CD14-positive monocyte (primary cell): ENCODE data around the gene EYA4. TPM values are rescaled to one million over a fixed set of nuclear protein-coding genes. Genes with fewer than 3 reads are reported as not detected.

Experiments
- DNase-seq, 3 donors: peaks; one replicate each; pipeline ENCODE4 v3.0.0-alpha.2; 2011 to 2022
- H2AFZ ChIP-seq: 2 replicates; pipeline ENCODE4 v1.6.0; 2012; ENCODE audit warnings: mild to moderate bottlenecking, low read depth, low read length, inconsistent platforms; ENCODE audit not compliant: insufficient read depth, poor library complexity, severe bottlenecking
- H3K27ac ChIP-seq, 2 donors: 1 replicate in 1 of 2; 2 replicates in 1 of 2; pipeline ENCODE4 v1.5.1; 2012 to 2013; ENCODE audit warnings: low read length in 2 of 2, control low read depth in 1 of 2, inconsistent platforms in 1 of 2, low read depth in 1 of 2, mild to moderate bottlenecking in 1 of 2
- H3K27me3 ChIP-seq, 2 donors: one replicate each; pipeline versions ENCODE4 v1.6.0 to v1.6.1; 2011 to 2013; ENCODE audit warnings: low read length in 2 of 2; ENCODE audit not compliant: control insufficient read depth in 2 of 2, insufficient read depth in 2 of 2
- H3K36me3 ChIP-seq, 2 donors: replicated peaks in 1 of 2; 1 replicate in 1 of 2; 2 replicates in 1 of 2; pipeline versions ENCODE4 v1.5.1 to v1.6.1; 2012 to 2013; ENCODE audit warnings: low read length in 2 of 2, control low read depth in 1 of 2, inconsistent platforms in 1 of 2, mild to moderate bottlenecking in 1 of 2; ENCODE audit not compliant: insufficient read depth in 2 of 2, control insufficient read depth in 1 of 2
- H3K4me1 ChIP-seq, 2 donors: 1 replicate in 1 of 2; 2 replicates in 1 of 2; pipeline versions ENCODE4 v1.5.1 to v1.6.1; 2012 to 2013; ENCODE audit warnings: low read length in 2 of 2, control low read depth in 1 of 2, inconsistent platforms in 1 of 2, mild to moderate bottlenecking in 1 of 2, moderate library complexity in 1 of 2; ENCODE audit not compliant: insufficient read depth in 2 of 2, control insufficient read depth in 1 of 2
- H3K4me2 ChIP-seq: replicated peaks from 2 replicates; pipeline ENCODE3; 2012; ENCODE audit warnings: low read length, moderate library complexity, mild to moderate bottlenecking; ENCODE audit not compliant: poor library complexity, severe bottlenecking; ENCODE audit errors: extremely low read depth
- H3K4me3 ChIP-seq, 3 experiments: fragments of 200-600 bp in 1 of 3; sonication (generic) in 1 of 3; replicated peaks in 1 of 3; 1 replicate in 2 of 3; 2 replicates in 1 of 3; pipeline ENCODE4 v1.5.1; 2011 to 2013; ENCODE audit warnings: low read length in 3 of 3, mild to moderate bottlenecking in 3 of 3, control low read depth in 2 of 3, low read depth in 2 of 3, inconsistent platforms in 1 of 3, moderate library complexity in 1 of 3
- H3K79me2 ChIP-seq: 2 replicates; pipeline ENCODE4 v1.6.0; 2012; ENCODE audit warnings: mild to moderate bottlenecking, control low read depth, inconsistent platforms, low read length, moderate library complexity; ENCODE audit not compliant: insufficient read depth
- H3K9ac ChIP-seq: 2 replicates; pipeline ENCODE4 v1.6.0; 2017; ENCODE audit warnings: low read length, mild to moderate bottlenecking; ENCODE audit not compliant: insufficient read depth, poor library complexity, severe bottlenecking
- H3K9me3 ChIP-seq, 2 donors: replicated peaks in 1 of 2; 1 replicate in 1 of 2; 2 replicates in 1 of 2; pipeline versions ENCODE4 v1.5.1 to v1.6.1; 2012 to 2013; ENCODE audit warnings: low read length in 2 of 2, control low read depth in 1 of 2; ENCODE audit not compliant: control insufficient read depth in 1 of 2, insufficient read depth in 1 of 2
- H4K20me1 ChIP-seq: 2 replicates; pipeline ENCODE4 v1.6.0; 2012; ENCODE audit warnings: mild to moderate bottlenecking, low read length, control low read depth, moderate library complexity; ENCODE audit not compliant: insufficient read depth
- H3K27ac Mint-ChIP-seq, 7 donors: one replicate each; pipeline ENCODE4 v1.8.0; 2020; ENCODE audit warnings: mild to moderate bottlenecking in 7 of 7, mixed read lengths in 7 of 7, moderate library complexity in 6 of 7, inconsistent platforms in 2 of 7
- H3K27me3 Mint-ChIP-seq, 3 donors: one replicate each; pipeline ENCODE4 v1.8.0; 2021 to 2022; ENCODE audit warnings: low read depth in 3 of 3, mild to moderate bottlenecking in 3 of 3, mixed read lengths in 3 of 3, moderate library complexity in 3 of 3, inconsistent platforms in 1 of 3
- H3K36me3 Mint-ChIP-seq, 2 donors: one replicate each; pipeline ENCODE4 v1.8.0; 2020; ENCODE audit warnings: mixed read lengths in 2 of 2, inconsistent platforms in 1 of 2, mild to moderate bottlenecking in 1 of 2
- H3K4me1 Mint-ChIP-seq: one replicate; pipeline ENCODE4 v1.8.0; 2020; ENCODE audit warnings: mild to moderate bottlenecking, mixed read lengths
- H3K4me3 Mint-ChIP-seq, 2 donors: one replicate each; pipeline ENCODE4 v1.8.0; 2020; ENCODE audit warnings: mild to moderate bottlenecking in 2 of 2, mixed read lengths in 2 of 2, moderate library complexity in 1 of 2
- H3K9me3 Mint-ChIP-seq, 7 donors: one replicate each; pipeline ENCODE4 v1.8.0; 2020 to 2022; ENCODE audit warnings: mixed read lengths in 7 of 7, mild to moderate bottlenecking in 6 of 7, moderate library complexity in 6 of 7, inconsistent platforms in 2 of 7
- CTCF ChIP-seq: fragments of 200-600 bp; IDR thresholded peaks from one replicate; pipeline ENCODE4 v1.8.0; 2022; ENCODE audit warnings: antibody characterized with exemption, mild to moderate bottlenecking
- WGBS: methylation state at CpG from one replicate; pipeline ENCODE4 v1.1.5; 2013; ENCODE audit warnings: missing lambda C conversion rate; ENCODE audit not compliant: insufficient coverage; 5-methylcytosine and 5-hydroxymethylcytosine counted together
- intact Hi-C, 2 donors: fragments of 100-400 bp; cut with micrococcal nuclease; formaldehyde crosslinking; loops; one replicate each; pipeline versions ENCODE4 v1.15.0 to v1.15.1; 2023
- polyA plus RNA-seq, 3 donors: library from polyadenylated mRNA; depleted of rRNA in 1 of 3; unstranded in 2 of 3; stranded (reverse) in 1 of 3; fragments of 300-500 nt in 2 of 3; fragments of >200 nt in 1 of 3; fragmentation: Illumina TruSeq in 2 of 3; gene quantifications; 1 replicate in 2 of 3; 2 replicates in 1 of 3; pipeline ENCODE4 v1.2.3, GENCODE V29; 2012 to 2021

The EYA4 gene
- polyA plus RNA-seq, 3 donors: not detected

GRCh38 chr6:133528566-133528965, 287.4 kb downstream of the EYA4 start:
- Histone ChIP-seq H2AFZ (no peak overlapping the region), H3K27me3 (no peaks in the 10 kb centered on the region), H3K4me2 (no peak overlapping the region), H3K4me3 (no peak overlapping the region), H3K9me3 (no peaks in the 10 kb centered on the region), H3K79me2 (no peaks in the 10 kb centered on the region), H3K27ac (no peak overlapping the region), H3K36me3 (no peaks in the 10 kb centered on the region), H3K4me1 (no peaks in the 10 kb centered on the region), H4K20me1 (no peaks in the 10 kb centered on the region), H3K9ac (no peak overlapping the region)
- no peak for TF ChIP-seq CTCF
- no peak overlapping the region for H3K27ac Mint-ChIP-seq
- DNase-seq: no peak
- H3K4me1 Mint-ChIP-seq: no peaks in the 10 kb centered on the region
- H3K36me3 Mint-ChIP-seq: no peaks in the 10 kb centered on the region
- 83% methylated on average over 1 of the region's 2 CpGs for WGBS
- intact Hi-C loops: no loop called here
- H3K4me3 Mint-ChIP-seq: no peak overlapping the region
- no peaks in the 10 kb centered on the region for H3K9me3 Mint-ChIP-seq
- peaks cover 0 to 3% (median 0%) of the 10 kb centered on the region in 3 donors for H3K27me3 Mint-ChIP-seq

GRCh38 chr6:133532908-133533307, 291.8 kb downstream of the EYA4 start:
- intact Hi-C loops: no loop called here
- Histone ChIP-seq H3K9me3 (no peaks in the 10 kb centered on the region), H3K4me1 (no peaks in the 10 kb centered on the region), H2AFZ (no peak overlapping the region), H3K9ac (no peak overlapping the region), H3K79me2 (no peaks in the 10 kb centered on the region), H3K27ac (no peak overlapping the region), H3K4me2 (no peak overlapping the region), H3K36me3 (no peaks in the 10 kb centered on the region), H4K20me1 (no peaks in the 10 kb centered on the region), H3K27me3 (no peaks in the 10 kb centered on the region), H3K4me3 (no peak overlapping the region)
- Mint-ChIP-seq H3K27me3 (peaks cover 0 to 3% (median 0%) of the 10 kb centered on the region in 3 donors), H3K36me3 (no peaks in the 10 kb centered on the region), H3K27ac (peak overlapping the region in 1 of 7 donors; percentile 0), H3K4me3 (no peak overlapping the region), H3K9me3 (no peaks in the 10 kb centered on the region), H3K4me1 (no peaks in the 10 kb centered on the region)
- no peak for TF ChIP-seq CTCF
- 83% methylated on average over 7 of the region's 7 CpGs for WGBS
- DNase-seq: no peak
